ENCODE measurements around the gene LYZL4. TPM values are rescaled to one million over a fixed set of nuclear protein-coding genes. Genes with fewer than 3 reads are reported as not detected.

LYZL4 gene
- total RNA-seq, 3 donors from 2014 or later (not counting 1 experiment from before 2014, with no cell fraction given) = not detected

GRCh38 chr3:42434777-42435380, 24.5 kb upstream of the LYZL4 start:
- Mint-ChIP-seq H3K27me3 (ENCODE audit: low read depth in 2 of 2) (peaks cover 29 to 43% of the 10 kb centered on the region in 2 donors), H3K9me3 (no peaks in the 10 kb centered on the region), H3K4me1 (no peaks in the 10 kb centered on the region), H3K4me3 (no peak overlapping the region), H3K36me3 (no peaks in the 10 kb centered on the region), H3K27ac (no peak overlapping the region)
- H3K36me3 ChIP-seq (ENCODE audit: control insufficient read depth, insufficient read depth, low read length) = no peaks in the 10 kb centered on the region
- H3K27ac ChIP-seq (ENCODE audit: low read length) = no peak overlapping the region
- no peak for TF ChIP-seq CTCF (IDR thresholded peaks at IDR 0.05)
- intact Hi-C loops (cut with micrococcal nuclease) = no loop called here
- no peak overlapping the region for H3K4me3 ChIP-seq (ENCODE audit: low read length)
- no peaks in the 10 kb centered on the region for H3K4me1 ChIP-seq (ENCODE audit: control insufficient read depth, insufficient read depth, low read length)
- WGBS (ENCODE audit: insufficient coverage) = 71% methylated on average over 5 of the region's 5 CpGs
- DNase-seq (no peak), ATAC-seq (no peak)
- peaks cover 7% of the 10 kb centered on the region for H3K9me3 ChIP-seq (ENCODE audit: control insufficient read depth, insufficient read depth, low read length)
- no peaks in the 10 kb centered on the region for H3K27me3 ChIP-seq (ENCODE audit: control insufficient read depth, insufficient read depth, low read length)

GRCh38 chr3:42432485-42432884, 22.1 kb upstream of the LYZL4 start:
- H3K27ac ChIP-seq (ENCODE audit: low read length) = no peak overlapping the region
- no peak overlapping the region for H3K4me3 ChIP-seq (ENCODE audit: low read length)
- no peak for TF ChIP-seq CTCF (IDR thresholded peaks at IDR 0.05)
- no peaks in the 10 kb centered on the region for H3K4me1 Mint-ChIP-seq
- DNase-seq = no peak
- intact Hi-C loops (cut with micrococcal nuclease) = no loop called here
- WGBS (ENCODE audit: insufficient coverage) = 90% methylated on average over 2 of the region's 2 CpGs
- H3K4me1 ChIP-seq (ENCODE audit: control insufficient read depth, insufficient read depth, low read length) = no peaks in the 10 kb centered on the region
- no peak for ATAC-seq
- no peak overlapping the region for H3K4me3 Mint-ChIP-seq
- peaks cover 37 to 38% of the 10 kb centered on the region in 2 donors for H3K27me3 Mint-ChIP-seq (ENCODE audit: low read depth in 2 of 2)
- peaks cover 7% of the 10 kb centered on the region for H3K9me3 ChIP-seq (ENCODE audit: control insufficient read depth, insufficient read depth, low read length)
- H3K36me3 Mint-ChIP-seq = no peaks in the 10 kb centered on the region
- no peaks in the 10 kb centered on the region for H3K36me3 ChIP-seq (ENCODE audit: control insufficient read depth, insufficient read depth, low read length)
- no peak overlapping the region for H3K27ac Mint-ChIP-seq
- peaks cover 5% of the 10 kb centered on the region for H3K27me3 ChIP-seq (ENCODE audit: control insufficient read depth, insufficient read depth, low read length)
- H3K9me3 Mint-ChIP-seq = no peaks in the 10 kb centered on the region

- H3K9me3 ChIP-seq (ENCODE audit: control insufficient read depth, insufficient read depth, low read length) = peaks cover 7% of the 10 kb centered on the region
- H3K4me3 ChIP-seq (ENCODE audit: low read length) = no peak overlapping the region
- no peaks in the 10 kb centered on the region for H3K4me1 Mint-ChIP-seq
- 90% methylated on average over 7 of the region's 7 CpGs for WGBS (ENCODE audit: insufficient coverage)
- H3K36me3 Mint-ChIP-seq = no peaks in the 10 kb centered on the region
- no peak overlapping the region for H3K27ac ChIP-seq (ENCODE audit: low read length)
- H3K36me3 ChIP-seq (ENCODE audit: control insufficient read depth, insufficient read depth, low read length) = no peaks in the 10 kb centered on the region
- H3K4me3 Mint-ChIP-seq = no peak overlapping the region
- H3K27ac Mint-ChIP-seq = no peak overlapping the region
- ATAC-seq (no peak), DNase-seq (no peak)
- peaks cover 37 to 38% of the 10 kb centered on the region in 2 donors for H3K27me3 Mint-ChIP-seq (ENCODE audit: low read depth in 2 of 2)
- peaks cover 5% of the 10 kb centered on the region for H3K27me3 ChIP-seq (ENCODE audit: control insufficient read depth, insufficient read depth, low read length)
- intact Hi-C loops (cut with micrococcal nuclease) = no loop called here
- H3K9me3 Mint-ChIP-seq = no peaks in the 10 kb centered on the region
- no peaks in the 10 kb centered on the region for H3K4me1 ChIP-seq (ENCODE audit: control insufficient read depth, insufficient read depth, low read length)
- TF ChIP-seq CTCF (IDR thresholded peaks at IDR 0.05) = no peak
These were observed 20.5 kb upstream of the LYZL4 start for GRCh38 chr3:42430781-42431532.

Measured in natural killer cell (primary cell).